NCI-H2107 (cell line): Measurements from ENCODE around the gene MRPS26.
"Not testable (repeated sequence)": the region's sequence is repeated elsewhere in the genome, so short reads cannot be mapped to it uniquely, and the experiment has no call there.

Source experiments
- DNase-seq: peaks from one replicate; lab custom pipeline; 2025; lab: John Stamatoyannopoulos, UW

MRPS26 gene

DNA sequence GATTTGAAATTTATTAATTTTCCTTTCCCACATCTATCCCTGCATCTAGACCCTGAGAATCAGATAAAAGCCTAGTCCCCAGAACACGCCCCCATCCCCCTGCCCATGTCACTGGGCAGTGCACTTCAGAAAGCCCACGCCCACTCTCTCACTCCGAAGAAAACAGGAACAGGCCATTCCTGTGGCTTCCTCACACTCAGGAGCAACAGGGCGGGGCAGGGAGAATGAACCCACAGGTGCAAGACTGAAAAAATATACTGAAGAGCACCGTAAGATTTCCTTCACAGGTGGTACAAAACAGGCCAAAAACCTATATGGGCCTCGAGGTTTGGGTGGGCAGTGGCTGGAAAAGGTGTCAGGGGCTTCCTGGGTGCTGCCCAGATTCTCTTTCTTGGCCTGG, 29.0 kb downstream of the MRPS26 start:
- DNase-seq: no peak

DNA sequence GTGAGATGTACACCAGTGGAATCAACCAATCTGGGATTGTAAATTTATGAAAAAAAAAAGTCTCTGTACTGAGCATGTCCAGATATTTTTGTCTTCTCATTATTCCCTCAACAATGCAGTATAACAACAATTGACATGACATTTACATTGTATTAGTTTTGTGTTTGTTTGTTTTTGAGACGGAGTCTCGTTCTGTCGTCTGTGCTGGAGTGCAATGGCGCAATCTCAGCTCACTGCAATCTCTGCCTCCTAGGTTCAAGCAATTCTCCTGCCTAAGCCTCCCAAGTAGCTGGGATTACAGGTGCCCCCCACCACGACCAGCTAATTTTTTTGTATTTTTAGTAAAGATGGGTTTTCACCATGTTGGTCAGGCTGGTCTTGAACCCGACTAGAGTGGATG, 29.5 kb downstream of the MRPS26 start:
- DNase-seq: not testable (repeated sequence)

DNA sequence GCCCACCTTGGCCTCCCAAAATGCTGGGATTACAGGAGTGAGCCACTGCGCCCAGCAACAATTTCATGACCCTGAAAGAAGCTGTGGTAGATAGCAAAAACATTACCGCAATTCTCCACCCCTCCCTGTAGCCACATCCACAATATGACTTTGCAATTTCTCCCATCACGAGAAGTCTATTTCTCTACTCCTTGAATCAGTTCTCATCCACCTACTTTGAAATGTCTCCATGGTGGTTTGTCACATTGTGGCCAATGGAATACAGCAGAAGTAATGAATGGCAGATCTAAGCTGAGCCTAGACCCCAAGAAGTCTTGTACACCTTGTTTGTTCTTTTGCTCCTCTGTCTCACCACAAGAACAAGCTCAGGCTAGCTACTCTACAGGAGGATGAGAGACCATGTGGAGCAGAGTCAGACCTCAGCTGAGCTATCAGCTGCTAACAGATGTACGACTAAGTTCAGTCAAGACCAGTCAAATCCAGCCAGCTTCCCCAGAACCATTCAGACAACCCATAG, 31.8 kb downstream of the MRPS26 start:
- DNase-seq: no peak

DNA sequence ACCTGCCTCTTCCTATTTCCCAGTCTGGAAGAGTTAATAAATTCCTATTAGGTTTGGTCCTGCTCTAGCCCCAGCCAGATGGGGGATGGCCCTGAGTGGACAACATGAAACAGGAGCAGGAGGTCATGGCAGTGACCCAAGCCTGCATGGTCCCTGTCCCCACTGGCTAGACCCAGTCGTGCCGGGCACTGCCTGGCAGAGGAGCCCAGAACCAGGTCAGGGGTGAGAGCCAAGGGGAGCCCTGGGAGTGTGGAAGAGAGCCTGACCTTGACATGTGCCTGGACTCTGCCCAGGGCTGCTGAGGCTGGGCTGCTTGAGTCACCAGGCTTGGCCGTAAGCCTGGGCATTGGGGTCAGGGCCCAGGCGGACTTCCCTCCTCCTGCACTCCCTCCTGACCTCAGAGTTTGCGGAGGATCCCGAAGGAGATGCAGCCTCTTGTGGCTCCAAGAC, 35.1 kb downstream of the MRPS26 start:
- no peak for DNase-seq

DNA sequence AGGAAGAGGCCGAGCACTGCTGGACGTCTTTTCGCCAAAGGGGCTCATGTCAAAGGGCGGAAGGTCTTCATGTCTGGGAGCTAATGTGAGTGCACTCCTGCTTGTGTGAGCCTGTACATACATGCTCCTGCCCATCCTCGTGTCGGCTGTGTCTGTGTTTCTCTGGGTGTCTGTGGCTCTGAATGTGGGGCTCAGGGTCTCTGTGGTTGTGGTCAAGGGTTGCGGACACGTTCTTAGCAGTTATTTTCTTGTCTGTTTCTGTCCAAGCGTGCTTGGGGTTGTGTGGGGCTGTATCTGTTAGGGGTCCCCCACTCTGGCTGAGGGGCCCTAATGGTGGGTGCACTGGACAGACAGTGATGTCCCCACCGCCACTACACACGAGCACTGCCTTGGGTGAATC, 35.8 kb downstream of the MRPS26 start:
- DNase-seq: no peak

DNA sequence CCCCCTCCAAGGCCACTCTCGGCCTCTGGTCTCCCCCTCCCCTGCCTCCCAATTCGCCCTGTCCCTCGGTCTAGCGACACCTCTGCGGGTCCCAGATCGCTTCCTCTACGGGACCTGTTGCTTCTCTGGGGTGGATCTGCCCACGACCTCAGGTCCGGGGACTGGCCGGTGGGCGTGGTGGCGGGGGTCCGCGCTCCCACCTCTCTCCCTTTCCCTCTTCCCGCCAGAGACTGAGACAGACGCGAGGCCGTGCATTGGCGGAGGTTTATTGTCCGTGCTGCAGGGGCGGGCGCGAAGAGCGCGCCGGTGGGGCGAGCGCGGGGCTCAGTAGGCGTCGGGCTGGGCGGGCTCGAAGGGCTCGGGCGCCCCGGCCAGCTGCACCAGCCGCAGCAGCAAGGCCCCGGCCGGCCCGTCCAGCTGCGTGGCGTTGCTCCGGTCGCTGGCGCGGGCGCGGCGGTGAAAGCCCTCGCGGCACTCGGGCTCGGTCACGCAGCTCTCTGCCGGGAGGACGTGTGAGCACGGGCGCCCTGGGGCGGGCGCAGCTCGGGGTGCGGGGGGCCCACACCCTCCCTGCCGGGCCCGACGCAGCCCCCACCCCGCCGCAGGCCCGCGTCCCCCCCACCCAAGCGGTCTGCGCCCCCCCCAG, 36.6 kb downstream of the MRPS26 start:
- no peak for DNase-seq

DNA sequence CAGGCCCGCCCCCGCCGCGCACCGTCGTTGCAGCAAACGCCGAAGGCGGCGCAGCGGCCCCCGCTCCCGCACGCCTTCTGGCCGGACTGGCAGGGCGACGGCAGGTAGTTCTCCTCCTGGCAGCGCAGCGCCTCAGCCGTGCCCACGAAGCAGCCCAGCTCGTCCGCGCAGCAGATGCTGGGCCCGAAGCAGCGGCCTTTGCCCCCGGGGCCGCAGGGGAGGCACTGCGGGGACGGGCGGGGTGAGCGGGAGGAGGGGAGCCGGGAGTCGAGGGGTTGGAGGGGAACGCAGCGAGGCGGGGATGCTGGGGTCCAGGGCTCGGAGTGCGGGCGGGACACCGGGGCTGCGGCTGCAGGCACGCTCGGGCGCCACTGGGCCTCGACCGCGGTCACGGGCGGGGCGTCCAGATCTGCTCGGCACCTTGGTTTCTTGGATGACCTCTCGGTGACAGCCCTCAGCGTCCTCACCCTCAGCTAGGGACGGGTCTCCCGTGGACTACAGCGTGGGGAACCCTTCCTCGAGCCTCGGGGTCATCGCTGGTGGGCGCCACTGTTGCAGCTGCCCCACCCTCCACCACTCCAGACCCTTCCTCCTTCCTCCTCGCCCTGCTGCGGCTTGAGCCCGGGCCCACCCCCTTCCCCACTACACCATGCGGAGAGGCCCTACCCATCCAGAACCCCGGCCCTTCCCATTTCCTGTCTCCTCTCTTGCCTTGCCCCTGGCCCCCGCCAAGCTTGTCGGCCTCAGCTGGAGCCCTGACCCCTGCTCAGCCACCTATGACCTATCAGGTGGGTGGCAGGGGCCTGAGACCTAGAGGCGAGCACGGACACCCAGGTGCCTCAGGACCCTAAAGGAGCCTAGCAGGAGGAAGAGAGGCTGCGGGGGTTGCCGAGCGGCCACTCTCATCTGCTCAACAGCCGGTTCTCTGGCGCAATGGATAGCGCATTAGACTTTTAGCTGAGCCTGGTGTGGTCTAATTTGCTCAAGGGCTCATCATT, 37.4 kb downstream of the MRPS26 start:
- no peak for DNase-seq

DNA sequence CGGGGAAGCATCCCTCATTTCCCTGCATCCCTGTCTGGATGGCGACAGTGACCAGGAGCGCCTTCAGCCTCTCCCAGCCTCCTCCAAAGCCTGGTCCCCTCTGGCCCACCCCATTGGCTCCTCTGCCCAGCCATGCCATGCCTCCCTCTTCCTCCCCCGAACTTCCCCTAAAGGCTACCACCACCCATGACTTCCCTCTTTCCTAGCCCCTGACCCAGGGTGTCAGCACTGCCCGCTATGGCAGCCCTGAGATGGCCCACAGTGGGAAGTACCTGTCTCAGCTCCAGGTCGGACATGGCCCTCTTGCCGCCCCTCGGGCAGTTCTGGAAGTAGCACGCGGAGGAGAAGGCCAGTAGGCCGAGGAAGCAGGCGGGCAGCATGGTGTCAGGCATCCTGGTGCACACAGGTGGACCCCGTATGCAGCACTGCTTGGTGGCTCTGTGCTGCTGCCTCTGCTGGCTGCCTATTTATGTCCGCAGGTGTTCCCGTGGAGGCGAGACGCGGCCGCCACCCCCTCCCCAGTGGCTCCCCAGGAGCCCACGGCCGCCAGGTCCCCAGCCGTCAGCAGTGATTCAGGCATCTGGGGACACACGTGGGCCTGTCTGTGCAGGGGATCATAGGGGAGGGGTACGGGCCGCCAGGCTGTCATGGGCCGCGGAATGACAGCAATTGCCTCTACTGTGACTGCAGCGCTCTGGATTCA, 38.6 kb downstream of the MRPS26 start, which contains the start of gene AVP:
Gene AVP (minus strand): TSS at position 442 of the 703 bp plus-strand sequence. CDS start 50 bp downstream, at position 392.
- DNase-seq: no peak

DNA sequence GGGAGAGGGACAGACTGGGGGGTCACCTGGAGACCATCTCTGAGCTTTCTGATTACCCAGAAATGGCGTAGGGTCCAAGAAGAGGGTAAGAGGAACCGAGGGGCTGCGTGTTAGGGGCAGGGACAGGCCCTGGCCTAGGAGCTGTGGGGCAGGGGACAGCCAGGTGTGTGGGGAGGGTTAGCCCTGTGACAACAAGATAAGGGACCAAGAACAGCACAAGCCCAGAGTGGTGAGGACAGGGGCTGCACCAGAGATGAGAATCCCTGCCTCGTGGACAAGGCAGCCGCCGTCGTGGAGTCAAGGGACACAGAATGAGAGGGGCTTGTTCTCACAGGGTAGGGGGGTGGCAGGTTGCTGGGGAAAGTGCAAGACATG, 39.1 kb downstream of the MRPS26 start:
- no peak for DNase-seq

DNA sequence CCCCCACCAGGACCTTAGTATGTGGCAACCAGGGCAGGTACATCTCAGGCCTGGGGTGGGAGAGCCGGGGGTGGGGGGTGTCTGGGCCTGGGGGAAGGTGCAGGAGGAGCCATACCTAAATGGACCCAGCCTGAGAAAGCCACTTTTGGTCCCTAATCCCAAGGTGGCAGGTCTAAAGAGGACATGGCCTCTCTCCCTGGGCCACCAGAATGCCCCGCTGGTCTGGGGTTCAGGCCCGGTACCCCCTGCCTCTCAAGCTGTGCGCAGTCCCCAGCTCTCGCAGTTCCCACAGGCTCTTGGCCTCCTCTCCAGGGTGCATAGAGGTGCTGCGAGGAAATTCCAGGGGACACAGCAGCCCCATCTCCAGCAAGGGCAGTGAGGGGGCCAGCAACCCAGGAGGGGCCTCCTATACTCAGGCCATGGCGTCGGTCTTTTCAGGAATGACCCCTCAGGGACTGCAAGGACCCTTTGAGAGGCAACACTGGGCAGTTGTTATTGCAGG, 39.8 kb downstream of the MRPS26 start:
- no peak for DNase-seq

DNA sequence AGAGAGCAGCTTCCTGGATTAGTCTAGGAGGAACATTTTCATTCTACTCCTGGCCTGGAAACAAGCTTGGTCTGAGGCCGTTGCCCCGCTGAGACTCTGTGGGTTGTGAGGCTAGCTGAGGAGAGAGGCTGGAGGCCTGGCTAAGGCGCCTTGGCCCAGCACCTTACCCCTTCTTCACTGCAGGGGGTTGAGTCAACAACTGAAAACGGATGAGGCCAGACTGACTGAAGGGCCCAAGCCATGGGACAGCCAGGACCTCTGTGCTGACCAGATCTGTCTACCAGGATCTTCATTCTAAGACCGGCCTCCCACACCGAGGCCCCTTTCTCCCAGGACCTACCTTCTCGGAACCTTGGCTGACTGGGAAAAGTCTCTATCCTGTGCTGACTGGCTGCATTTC, 42.2 kb downstream of the MRPS26 start:
- no peak for DNase-seq

DNA sequence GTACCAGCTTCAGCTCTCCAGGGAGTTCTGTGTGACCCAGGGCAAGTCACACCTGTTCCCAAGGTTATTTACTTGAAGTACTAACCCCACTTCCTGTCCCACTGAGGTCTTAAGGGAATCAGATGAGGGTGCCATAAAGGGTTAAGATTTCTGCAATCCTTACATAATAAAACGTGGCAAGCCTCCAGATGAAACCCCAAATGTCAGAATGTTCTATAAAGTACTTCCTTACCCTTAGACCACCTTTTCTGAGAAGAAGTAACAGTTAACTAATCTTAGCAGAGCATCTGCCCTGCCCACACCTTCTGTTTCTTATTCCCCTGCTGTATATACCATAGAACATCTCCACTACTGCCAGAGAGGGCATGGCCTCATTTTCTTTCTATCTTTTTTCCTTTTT, 44.7 kb downstream of the MRPS26 start:
- DNase-seq: no peak

DNA sequence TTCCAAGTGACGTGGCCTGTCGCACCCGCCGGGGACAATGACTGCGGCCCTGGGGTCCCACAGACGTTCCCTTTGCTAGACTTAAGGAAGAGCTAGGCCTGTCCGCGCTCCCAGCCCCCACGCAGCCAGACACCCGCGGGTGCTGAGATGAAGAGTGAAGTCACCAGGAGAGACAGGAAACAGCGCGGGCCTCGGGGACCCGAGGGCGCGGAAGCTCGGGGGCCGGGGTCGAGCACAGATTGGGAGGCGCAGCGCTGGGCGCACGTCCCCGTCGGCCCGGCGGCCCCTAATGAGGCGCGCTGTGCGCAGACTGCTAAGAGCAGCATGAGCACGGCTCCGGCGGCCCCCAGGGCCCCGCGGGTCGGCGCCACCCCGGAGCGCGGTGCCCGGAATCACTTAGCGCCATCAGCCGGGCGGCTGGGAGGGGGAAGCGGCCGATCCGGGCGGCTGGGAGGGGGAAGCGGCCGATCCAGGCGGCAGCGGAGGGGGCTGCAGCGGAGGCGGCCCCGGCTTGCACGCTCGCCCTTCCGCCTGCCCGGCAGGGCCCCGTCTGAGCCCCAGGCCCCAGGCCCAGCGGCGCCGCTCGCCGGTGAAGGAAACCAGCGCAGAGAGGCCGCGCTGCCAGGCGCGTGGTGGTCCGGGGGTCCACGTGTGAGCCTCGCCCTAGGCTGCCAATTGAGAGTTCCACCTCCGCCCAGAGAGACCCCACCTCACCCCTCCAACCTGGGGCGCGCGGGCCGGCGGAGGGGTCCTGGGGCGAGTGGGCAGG, 46.9 kb downstream of the MRPS26 start:
- no peak for DNase-seq

DNA sequence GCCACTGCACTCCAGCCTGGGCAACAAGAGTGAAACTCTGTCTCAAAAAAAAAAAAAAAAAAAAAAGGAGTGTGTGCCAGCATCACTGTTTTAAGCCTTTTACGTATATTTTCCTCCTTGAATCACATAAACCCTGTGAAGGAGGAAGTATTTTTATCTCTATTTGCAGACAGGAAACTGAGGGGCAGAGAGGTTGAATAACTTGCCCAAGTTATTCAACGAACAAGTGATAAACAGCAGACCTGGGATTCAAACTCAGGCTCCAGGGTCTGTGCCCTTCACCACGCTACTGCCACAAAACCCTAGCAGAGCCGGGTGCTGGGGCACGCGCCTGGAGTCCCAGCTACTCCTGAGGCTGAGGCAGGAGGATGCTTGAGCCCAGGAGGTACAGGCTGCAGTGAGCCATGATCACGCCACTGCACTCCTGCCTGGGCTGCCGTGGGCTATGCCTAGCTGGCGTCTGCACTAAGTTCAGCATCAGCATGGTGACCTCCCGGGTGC, 48.1 kb downstream of the MRPS26 start:
- DNase-seq: no peak

DNA sequence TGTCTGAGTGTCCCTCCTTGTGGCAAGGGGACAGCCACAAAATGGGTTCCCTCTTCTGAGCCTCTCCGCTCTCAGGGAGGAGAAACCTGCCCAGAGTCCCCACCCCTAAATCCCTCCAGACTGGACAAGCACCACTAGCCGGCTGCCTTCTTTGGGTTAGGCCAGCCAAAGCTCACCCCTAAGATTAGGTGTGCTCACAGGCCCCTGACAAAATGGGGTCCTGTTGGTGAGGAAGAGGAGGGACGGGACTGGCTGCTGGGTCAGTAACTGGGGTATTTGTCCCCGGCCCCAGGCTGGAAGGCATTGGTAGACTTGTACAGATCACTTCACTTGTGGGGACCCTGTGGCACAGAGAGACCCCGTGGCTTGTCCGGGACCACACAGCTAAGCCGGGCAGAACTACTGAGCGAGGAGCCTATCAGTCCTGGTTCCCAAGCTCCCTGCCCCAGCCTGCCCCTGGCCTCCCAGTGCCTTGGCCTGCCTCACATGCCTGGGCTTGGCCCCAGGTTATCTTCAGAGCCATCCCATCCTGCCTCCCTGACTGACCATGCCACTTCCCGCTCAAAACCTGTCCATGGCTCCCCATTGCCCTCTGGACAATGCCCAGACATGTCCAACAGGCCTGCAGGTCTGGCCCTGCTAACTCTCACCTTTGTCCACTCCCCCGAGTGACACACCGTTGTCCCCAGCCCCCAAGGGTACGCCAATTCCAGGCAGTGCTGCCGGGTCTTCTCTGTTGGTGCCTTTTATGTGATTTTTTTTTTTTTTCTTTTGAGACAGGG, 49.2 kb downstream of the MRPS26 start:
- no peak for DNase-seq
